Right kidney (tissue), 1 donor: Measurements from ENCODE around the gene ZNF264.
"Not testable (repeated sequence)": the region's sequence is repeated elsewhere in the genome, so short reads cannot be mapped to it uniquely, and the experiment has no call there.

Experiments used
- DNase-seq: peaks from one replicate; pipeline ENCODE4 v3.0.0-alpha.2; 2016

The ZNF264 gene

GRCh38 chr19:57244513-57244912 lies 53.2 kb downstream of the ZNF264 start:
- DNase-seq: no peak

- no peak for DNase-seq
Measured at GRCh38 chr19:57245066-57245465, 53.8 kb downstream of the ZNF264 start.

GRCh38 chr19:57245959-57246358 lies 54.7 kb downstream of the ZNF264 start:
- DNase-seq: no peak

- DNase-seq: no peak
Measured at GRCh38 chr19:57248646-57249045, 57.3 kb downstream of the ZNF264 start.

GRCh38 chr19:57249329-57249728 lies 58.0 kb downstream of the ZNF264 start:
- no peak for DNase-seq

GRCh38 chr19:57253767-57254166 lies 62.5 kb downstream of the ZNF264 start:
- not testable (repeated sequence) for DNase-seq

- no peak for DNase-seq
Measured at GRCh38 chr19:57262044-57262443, 70.7 kb downstream of the ZNF264 start.

GRCh38 chr19:57263244-57263741 lies 72.0 kb downstream of the ZNF264 start:
- DNase-seq: no peak

- DNase-seq: no peak
Measured at GRCh38 chr19:57267291-57267690, 76.0 kb downstream of the ZNF264 start.

GRCh38 chr19:57269515-57270250 lies 78.4 kb downstream of the ZNF264 start:
- DNase-seq: no peak

GRCh38 chr19:57271280-57271679 lies 80.0 kb downstream of the ZNF264 start:
- DNase-seq: no peak
